Measurements from ENCODE around the gene SUPT5H. TPM values are rescaled to one million over a fixed set of nuclear protein-coding genes. Genes with fewer than 3 reads are reported as not detected.

The SUPT5H gene
- total and polyA plus RNA-seq, 2 of the 8 experiments (the other 6 are each of a cell fraction or from before 2014, with no cell fraction given): 77.8 to 111 TPM

GRCh38 chr19:39465956-39466747 lies 20.8 kb downstream of the SUPT5H start:
- Histone ChIP-seq H3K36me3 (ENCODE audit: control insufficient read depth in 2 of 4, insufficient read depth in 4 of 4, low read length in 3 of 4) (peaks cover 37 to 66% (median 51%) of the 10 kb centered on the region in 4 experiments), H4K20me1 (replicated peaks in 1 of 2; ENCODE audit: control insufficient read depth in 1 of 2, insufficient read depth in 2 of 2, low read length in 2 of 2) (peaks cover 0 to 25% of the 10 kb centered on the region in 2 experiments), H4K5ac (ENCODE audit: insufficient read length, low read depth, low read length) (no peak overlapping the region), H3K4me1 (replicated peaks in 1 of 4; ENCODE audit: control insufficient read depth in 3 of 4, insufficient read depth in 4 of 4, low read length in 3 of 4) (no peaks in the 10 kb centered on the region; a peak in 1 of 7 replicates), H4K8ac (ENCODE audit: extremely low read depth, insufficient read depth, low read length) (no peak overlapping the region), H3K79me2 (ENCODE audit: control insufficient read depth in 1 of 2, insufficient read depth in 2 of 2, low read length in 2 of 2) (no peaks in the 10 kb centered on the region), H3K18ac (ENCODE audit: extremely low read depth, low read length) (no peak overlapping the region), H2AK5ac (ENCODE audit: low read depth, low read length) (no peak overlapping the region), H3K4ac (replicated peaks; ENCODE audit: insufficient read length, low read depth, low read length) (no peak overlapping the region), H3K56ac (replicated peaks; ENCODE audit: insufficient read length, low read depth, low read length) (no peak overlapping the region), H2BK15ac (ENCODE audit: low read length) (no peak overlapping the region), H4K91ac (replicated peaks; ENCODE audit: insufficient read length, low read length) (no peak overlapping the region), H2BK120ac (replicated peaks; ENCODE audit: low read depth, low read length) (no peak overlapping the region), H2BK5ac (ENCODE audit: low read depth, low read length) (no peak overlapping the region), H3K23ac (ENCODE audit: insufficient read length) (no peak overlapping the region), H3K4me2 (ENCODE audit: insufficient read depth in 1 of 2, low read depth in 2 of 2, low read length in 2 of 2) (no peak overlapping the region), H3K27ac (ENCODE audit: low read depth, low read length) (no peak overlapping the region), H3K27me3 (replicated peaks in 1 of 4; ENCODE audit: control insufficient read depth in 3 of 4, extremely low read depth in 1 of 4, insufficient read depth in 3 of 4, low read length in 3 of 4) (no peaks in the 10 kb centered on the region), H3K79me1 (ENCODE audit: low read depth, low read length) (peaks cover 14% of the 10 kb centered on the region), H3K23me2 (ENCODE audit: low read depth, low read length) (0 out of 2 replicates have a peak, but pooled peaks cover 1% of the 10 kb centered on the region), H3K14ac (ENCODE audit: insufficient read length) (no peak overlapping the region), H2BK20ac (ENCODE audit: low read length) (no peak overlapping the region), H2AFZ (ENCODE audit: low read length) (no peak overlapping the region), H3K4me3 (ENCODE audit: extremely low read depth in 1 of 4, insufficient read depth in 2 of 4, low read depth in 3 of 4, low read length in 4 of 4) (no peak overlapping the region), H3K9me3 (ENCODE audit: insufficient read depth in 2 of 2, low read depth in 1 of 2, low read length in 1 of 2) (no peaks in the 10 kb centered on the region), H3K9ac (replicated peaks in 1 of 4; ENCODE audit: extremely low read depth in 1 of 4, low read depth in 3 of 4, low read length in 3 of 4) (no peak overlapping the region), H2BK12ac (ENCODE audit: low read depth, low read length) (no peak overlapping the region)
- ChIA-PET CTCF (ENCODE audit: partially characterized antibody) (interaction anchor here (0.9 to 6.4 kb wide), 5 partner anchors 8 to 67 kb away, joined by 3 to 56 read pairs (median 3); partner anchors contain the start of gene EID2B), POLR2A (ENCODE audit: partially characterized antibody) (interaction anchor here (0.5 to 47.8 kb wide), 2 partner anchors 10 to 43 kb away, joined by 3 to 1154 read pairs; partner anchors contain the start of genes PLEKHG2 and RPS16)
- DNase-seq (ENCODE audit: low read depth in 1 of 2, low spot score in 2 of 2) (no peak), FAIRE-seq (no peak)
- no peak for TF ChIP-seq POLR2A (IDR thresholded peaks at IDR 0.05; ENCODE audit: control extremely low read depth in 1 of 2, low read depth in 2 of 2, low read length in 2 of 2)
- TF ChIP-seq KDM1A (IDR thresholded peaks at IDR 0.05; ENCODE audit: borderline replicate concordance, low read length): no peak
- no peak for TF ChIP-seq SIX5 (IDR thresholded peaks at IDR 0.05; ENCODE audit: low read depth, low read length)
- no peak for TF ChIP-seq USF2 (IDR thresholded peaks at IDR 0.05; ENCODE audit: low read length)
- TF ChIP-seq ATF3 (IDR thresholded peaks at IDR 0.05; ENCODE audit: insufficient read depth, low read depth, low read length): no peak
- no peak for TF ChIP-seq SRF (IDR thresholded peaks at IDR 0.05; ENCODE audit: low read depth, low read length)
- TF ChIP-seq SIN3A (conservative IDR thresholded peaks at IDR 0.05 in 1 of 2, IDR thresholded peaks at IDR 0.05 in 1 of 2; ENCODE audit: low read depth in 1 of 2, low read length in 2 of 2): no peak
- no peak for TF ChIP-seq EZH2 (IDR thresholded peaks at IDR 0.05; ENCODE audit: low read depth, low read length, severe bottlenecking)
- no peak for TF ChIP-seq POU5F1 (IDR thresholded peaks at IDR 0.05; ENCODE audit: low read depth, low read length)
- 94% methylated on average over 16 of the region's 18 CpGs; no CpG with 5 or more reads in 1 of the 2 experiments for WGBS, 2 experiments (ENCODE audit: extremely low coverage in 1 of 2, insufficient coverage in 1 of 2, insufficient read length in 1 of 2, insufficient replicate concordance in 2 of 2, low coverage in 1 of 2, low lambda C conversion rate in 2 of 2, missing lambda C conversion rate in 1 of 2)

Measured in H1 (cell line).